ENCODE results near the gene FGB. TPM values are rescaled to one million over a fixed set of nuclear protein-coding genes. Genes with fewer than 3 reads are reported as not detected.

Gene FGB
- total and polyA plus RNA-seq, 2 donors (not counting 1 experiment from before 2014, with no cell fraction given) = not detected

GRCh38 chr4:154606728-154607723 is 44.2 kb downstream of the FGB start:
- Histone ChIP-seq H2AFZ (ENCODE audit: low read length) (no peak overlapping the region), H3K4me1 (ENCODE audit: control insufficient read depth, extremely low read depth, insufficient read depth, low read length) (no peaks in the 10 kb centered on the region), H3K9ac (ENCODE audit: insufficient read depth, low read length) (no peak overlapping the region), H3K27ac (ENCODE audit: insufficient read depth, low read length) (no peak overlapping the region), H3K79me2 (ENCODE audit: control insufficient read depth, insufficient read depth, low read length) (no peaks in the 10 kb centered on the region), H4K20me1 (ENCODE audit: control insufficient read depth, extremely low read depth, insufficient read depth, low read length) (no peaks in the 10 kb centered on the region), H3K4me3 (replicated peaks in 1 of 4; ENCODE audit: control extremely low read depth in 1 of 4, insufficient read depth in 1 of 4, low read depth in 3 of 4, low read length in 4 of 4) (no peak overlapping the region), H3K9me3 (ENCODE audit: control insufficient read depth, insufficient read depth, low read depth, low read length) (no peaks in the 10 kb centered on the region), H3K27me3 (ENCODE audit: control insufficient read depth, insufficient read depth, low read length) (no peaks in the 10 kb centered on the region), H3K4me2 (ENCODE audit: extremely low read depth, insufficient read depth, low read length) (no peak overlapping the region), H3K36me3 (ENCODE audit: control insufficient read depth, insufficient read depth, low read length) (no peaks in the 10 kb centered on the region)
- TF ChIP-seq CTCF (conservative IDR thresholded peaks at IDR 0.05 in 1 of 2, IDR thresholded peaks at IDR 0.05 in 1 of 2; ENCODE audit: low read depth in 1 of 2, low read length in 2 of 2) (no peak), EZH2 (IDR thresholded peaks at IDR 0.05; ENCODE audit: low read length, missing control alignments) (no peak)
- no peak for DNase-seq (ENCODE audit: low read depth in 2 of 2)

- no peaks in the 10 kb centered on the region for H3K9me3 ChIP-seq (ENCODE audit: control insufficient read depth, insufficient read depth, low read depth, low read length)
- H3K9ac ChIP-seq (ENCODE audit: insufficient read depth, low read length) = no peak overlapping the region
- no peak overlapping the region for H3K27ac ChIP-seq (ENCODE audit: insufficient read depth, low read length)
- H3K36me3 ChIP-seq (ENCODE audit: control insufficient read depth, insufficient read depth, low read length) = no peaks in the 10 kb centered on the region
- H3K4me1 ChIP-seq (ENCODE audit: control insufficient read depth, extremely low read depth, insufficient read depth, low read length) = no peaks in the 10 kb centered on the region
- H3K4me2 ChIP-seq (ENCODE audit: extremely low read depth, insufficient read depth, low read length) = no peak overlapping the region
- no peaks in the 10 kb centered on the region for H3K79me2 ChIP-seq (ENCODE audit: control insufficient read depth, insufficient read depth, low read length)
- TF ChIP-seq EZH2 (IDR thresholded peaks at IDR 0.05; ENCODE audit: low read length, missing control alignments) (no peak), CTCF (conservative IDR thresholded peaks at IDR 0.05 in 1 of 2, IDR thresholded peaks at IDR 0.05 in 1 of 2; ENCODE audit: low read depth in 1 of 2, low read length in 2 of 2) (no peak)
- no peaks in the 10 kb centered on the region for H4K20me1 ChIP-seq (ENCODE audit: control insufficient read depth, extremely low read depth, insufficient read depth, low read length)
- no peaks in the 10 kb centered on the region for H3K27me3 ChIP-seq (ENCODE audit: control insufficient read depth, insufficient read depth, low read length)
- no peak for DNase-seq (ENCODE audit: low read depth in 2 of 2)
- H2AFZ ChIP-seq (ENCODE audit: low read length) = no peak overlapping the region
- H3K4me3 ChIP-seq (replicated peaks in 1 of 4; ENCODE audit: control extremely low read depth in 1 of 4, insufficient read depth in 1 of 4, low read depth in 3 of 4, low read length in 4 of 4) = no peak overlapping the region
Observed at GRCh38 chr4:154608361-154609252, 45.8 kb downstream of the FGB start.

- Histone ChIP-seq H3K79me2 (ENCODE audit: control insufficient read depth, insufficient read depth, low read length) (no peaks in the 10 kb centered on the region), H3K36me3 (ENCODE audit: control insufficient read depth, insufficient read depth, low read length) (no peaks in the 10 kb centered on the region), H3K4me1 (ENCODE audit: control insufficient read depth, extremely low read depth, insufficient read depth, low read length) (no peaks in the 10 kb centered on the region), H3K9me3 (ENCODE audit: control insufficient read depth, insufficient read depth, low read depth, low read length) (no peaks in the 10 kb centered on the region), H3K4me2 (ENCODE audit: extremely low read depth, insufficient read depth, low read length) (no peak overlapping the region), H2AFZ (ENCODE audit: low read length) (no peak overlapping the region), H3K27ac (ENCODE audit: insufficient read depth, low read length) (no peak overlapping the region), H3K27me3 (ENCODE audit: control insufficient read depth, insufficient read depth, low read length) (no peaks in the 10 kb centered on the region), H4K20me1 (ENCODE audit: control insufficient read depth, extremely low read depth, insufficient read depth, low read length) (no peaks in the 10 kb centered on the region), H3K4me3 (replicated peaks in 1 of 4; ENCODE audit: control extremely low read depth in 1 of 4, insufficient read depth in 1 of 4, low read depth in 3 of 4, low read length in 4 of 4) (no peak overlapping the region), H3K9ac (ENCODE audit: insufficient read depth, low read length) (no peak overlapping the region)
- no peak for DNase-seq (ENCODE audit: low read depth in 2 of 2)
- TF ChIP-seq EZH2 (IDR thresholded peaks at IDR 0.05; ENCODE audit: low read length, missing control alignments) = no peak
- no peak for TF ChIP-seq CTCF (conservative IDR thresholded peaks at IDR 0.05 in 1 of 2, IDR thresholded peaks at IDR 0.05 in 1 of 2; ENCODE audit: low read depth in 1 of 2, low read length in 2 of 2)
Observed at GRCh38 chr4:154609532-154609931, 46.7 kb downstream of the FGB start.
